Middle frontal gyrus (tissue), 1 donor: ENCODE measurements around the gene CAPZA2.
"Not testable (repeated sequence)": the region's sequence is repeated elsewhere in the genome, so short reads cannot be mapped to it uniquely, and the experiment has no call there.

ENCODE experiments used
- DNase-seq: peaks from one replicate; pipeline ENCODE4 v3.0.0-alpha.2; 2015; ENCODE audit warnings: low spot score; ENCODE audit errors: extremely low spot score

CAPZA2 gene

DNA sequence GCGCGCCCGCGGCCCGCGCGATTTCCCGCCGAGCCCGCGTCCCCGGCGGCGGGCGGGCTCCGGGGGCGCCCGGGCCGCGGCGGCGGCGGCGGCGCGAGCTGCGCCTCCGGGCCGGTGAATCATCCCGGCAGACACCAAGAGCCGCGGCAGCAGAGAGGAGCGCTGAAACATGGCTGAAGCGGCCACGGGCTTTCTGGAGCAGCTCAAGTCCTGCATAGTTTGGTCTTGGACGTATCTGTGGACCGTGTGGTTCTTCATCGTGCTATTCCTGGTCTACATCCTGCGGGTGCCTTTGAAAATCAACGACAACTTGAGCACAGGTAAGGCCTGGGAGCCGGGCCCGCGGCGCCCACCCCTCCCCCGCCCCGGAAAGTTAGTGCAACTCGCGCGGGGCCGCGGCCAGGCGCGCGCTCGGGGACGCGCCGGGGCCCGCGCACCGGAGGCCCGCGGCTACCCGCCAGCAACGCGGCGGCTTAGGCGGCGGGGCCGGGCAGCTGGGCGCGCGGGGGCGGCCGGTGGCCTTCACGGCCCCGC is 91.1 kb downstream of the CAPZA2 start, which contains the start of gene ST7:
Gene ST7, plus strand, starts transcription at position 130 of the 534 bp plus-strand sequence. Its CDS starts 40 bp downstream, at position 170.
- DNase-seq = peak; percentile 18

- DNase-seq = no peak
These were observed 91.8 kb downstream of the CAPZA2 start for GRCh38 chr7:116953906-116954838.

GRCh38 chr7:116955340-116955739 is 93.0 kb downstream of the CAPZA2 start:
- no peak for DNase-seq

DNA sequence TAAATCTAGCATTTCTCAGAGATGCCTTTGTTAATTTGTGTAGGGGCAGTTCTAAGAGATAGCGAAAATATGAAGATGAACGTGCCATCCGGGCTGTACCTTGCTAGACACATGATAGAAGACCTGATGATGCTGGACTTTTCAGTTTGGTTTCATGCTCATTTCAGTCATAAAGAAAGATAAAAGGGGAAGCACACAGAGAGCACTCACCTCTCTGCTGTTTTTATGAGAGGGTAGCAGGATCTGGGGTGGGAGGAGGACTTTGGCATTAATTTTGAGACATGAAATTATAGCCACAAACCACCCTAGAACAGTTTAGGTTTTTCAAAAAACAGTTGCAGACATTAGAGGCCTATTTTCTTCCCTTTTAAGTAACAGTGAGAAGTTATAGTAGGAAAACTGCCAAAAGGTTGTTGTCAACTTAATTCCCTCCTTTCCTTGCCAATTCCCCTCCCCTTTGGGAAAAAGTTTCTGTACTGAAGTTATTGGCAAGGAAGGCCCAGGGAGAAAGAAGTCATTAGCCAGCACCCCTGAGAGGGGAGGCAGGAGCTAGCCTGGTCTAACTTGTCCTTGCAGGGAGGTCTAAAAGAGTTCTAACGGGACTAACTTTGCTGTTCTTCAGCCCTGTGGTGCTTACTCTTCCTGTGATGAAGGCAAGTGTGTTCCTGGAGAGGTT is 93.6 kb downstream of the CAPZA2 start:
- DNase-seq = no peak

- DNase-seq = no peak
These were observed 94.1 kb downstream of the CAPZA2 start for GRCh38 chr7:116956477-116956804.

DNA sequence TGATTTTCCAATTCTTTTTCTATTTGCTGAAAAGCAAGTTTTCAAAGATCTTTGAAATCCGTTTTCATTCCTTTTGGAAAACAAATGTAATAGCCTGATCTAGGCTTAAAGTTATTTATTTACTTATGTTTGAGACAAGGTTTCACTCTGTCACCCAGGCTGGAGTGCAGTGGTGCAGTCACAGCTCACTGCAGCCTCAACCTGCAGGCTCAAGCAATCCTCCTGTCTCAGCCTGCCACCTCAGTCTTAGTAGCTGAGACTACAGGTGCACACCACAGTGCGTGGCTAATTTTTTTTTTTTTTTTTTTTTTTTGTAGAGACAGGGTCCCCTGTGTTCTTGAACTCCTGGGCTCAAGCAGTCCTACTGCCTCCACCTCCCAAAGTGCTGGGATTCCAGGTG is 95.5 kb downstream of the CAPZA2 start:
- DNase-seq = no peak

DNA sequence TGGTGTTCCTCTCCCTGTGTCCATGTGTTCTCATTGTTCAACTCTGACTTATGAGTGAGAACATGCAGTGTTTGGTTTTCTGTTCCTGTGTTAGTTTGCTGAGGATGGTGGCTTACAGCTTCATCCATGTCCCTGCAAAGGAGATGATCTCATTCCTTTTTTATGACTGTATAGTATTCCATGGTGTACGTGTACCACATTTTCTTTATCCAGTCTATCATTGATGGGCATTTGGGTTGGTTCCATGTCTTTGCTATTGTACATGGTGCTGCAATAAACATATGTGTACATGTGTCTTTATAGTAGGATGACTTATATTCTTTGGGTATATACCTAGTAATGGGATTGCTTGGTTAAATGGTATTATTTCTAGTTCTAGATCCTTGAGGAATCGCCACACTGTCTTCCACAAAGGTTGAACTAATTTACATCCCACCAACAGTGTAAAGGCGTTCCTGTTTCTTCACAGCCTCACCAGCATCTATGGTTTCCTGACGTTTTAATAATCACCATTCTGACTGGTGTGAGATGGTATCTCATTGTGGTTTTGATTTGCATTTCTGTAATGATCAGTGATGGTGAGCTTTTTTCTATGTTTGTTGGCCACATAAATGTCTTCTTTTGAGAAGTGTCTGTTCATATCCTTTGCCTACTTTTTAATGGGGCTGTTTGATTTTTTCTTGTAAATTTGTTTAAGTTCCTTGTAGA is 99.7 kb downstream of the CAPZA2 start:
- not testable (repeated sequence) for DNase-seq

GRCh38 chr7:116963234-116963633 is 100.8 kb downstream of the CAPZA2 start:
- no peak for DNase-seq

- DNase-seq = no peak
These were observed 104.2 kb downstream of the CAPZA2 start for GRCh38 chr7:116966601-116967000.

- DNase-seq = no peak
These were observed 105.0 kb downstream of the CAPZA2 start for GRCh38 chr7:116967254-116967922.

DNA sequence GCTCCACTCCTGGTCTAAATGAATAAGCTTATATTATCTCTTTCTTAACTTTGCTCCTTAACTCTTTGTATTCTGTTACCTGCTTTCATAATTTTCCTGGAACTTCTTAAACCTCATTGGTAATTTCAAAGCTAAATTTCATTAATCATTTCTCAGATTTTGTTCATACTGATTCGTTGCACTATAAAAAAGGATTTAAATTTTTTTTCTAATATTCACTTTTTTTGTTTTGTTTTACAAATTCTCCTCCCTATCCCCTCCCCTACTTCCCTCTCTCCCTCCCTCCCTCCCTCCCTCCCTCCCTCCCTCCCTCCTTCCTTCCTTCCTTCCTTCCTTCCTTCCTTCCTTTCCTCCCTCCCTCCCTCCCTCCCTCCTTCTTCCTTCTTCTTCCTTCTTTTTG is 105.6 kb downstream of the CAPZA2 start:
- no peak for DNase-seq

DNA sequence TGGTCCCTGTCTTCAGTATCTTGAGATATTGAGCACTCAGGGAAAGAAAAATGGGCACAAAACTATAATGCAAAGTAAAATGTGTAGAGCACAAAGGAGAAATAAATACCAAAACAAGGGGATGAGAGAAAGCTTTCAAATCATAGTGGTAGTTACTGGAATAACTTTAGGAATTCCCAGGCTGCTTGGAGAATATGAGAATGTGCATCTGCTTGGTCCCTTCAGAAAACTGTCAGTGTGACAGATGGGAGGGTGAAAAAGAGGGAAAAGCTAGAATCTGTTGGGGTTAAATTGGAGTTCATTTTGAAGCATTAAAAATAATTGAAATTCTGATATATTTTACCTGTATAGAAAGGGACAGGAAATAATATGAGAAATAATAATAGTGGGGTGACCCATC is 106.2 kb downstream of the CAPZA2 start:
- no peak for DNase-seq

DNA sequence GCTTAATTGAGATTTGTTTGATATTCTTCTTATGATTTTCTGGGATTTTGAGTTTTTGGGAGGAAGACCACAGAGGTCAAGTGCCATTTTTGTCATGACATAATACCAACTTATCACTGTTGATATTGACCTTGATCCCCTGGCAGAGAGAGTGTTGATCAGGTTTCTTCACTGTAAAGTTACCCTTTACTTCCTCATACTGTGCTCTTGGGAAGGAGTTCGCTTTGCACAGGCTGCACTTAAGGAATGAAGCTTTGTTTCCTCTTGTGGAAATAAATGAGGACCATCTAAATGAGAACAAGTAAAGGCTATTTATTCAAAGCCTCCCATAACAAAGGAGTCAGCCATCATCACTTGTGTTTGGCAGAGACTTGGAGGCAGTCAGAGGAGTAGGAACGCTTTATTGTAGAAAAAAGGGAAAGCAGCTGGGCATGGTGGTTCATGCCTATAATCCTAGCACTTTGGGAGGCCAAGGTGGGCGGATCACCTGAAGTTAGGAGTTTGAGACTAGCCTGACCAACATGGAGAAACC is 107.0 kb downstream of the CAPZA2 start:
- no peak for DNase-seq

DNA sequence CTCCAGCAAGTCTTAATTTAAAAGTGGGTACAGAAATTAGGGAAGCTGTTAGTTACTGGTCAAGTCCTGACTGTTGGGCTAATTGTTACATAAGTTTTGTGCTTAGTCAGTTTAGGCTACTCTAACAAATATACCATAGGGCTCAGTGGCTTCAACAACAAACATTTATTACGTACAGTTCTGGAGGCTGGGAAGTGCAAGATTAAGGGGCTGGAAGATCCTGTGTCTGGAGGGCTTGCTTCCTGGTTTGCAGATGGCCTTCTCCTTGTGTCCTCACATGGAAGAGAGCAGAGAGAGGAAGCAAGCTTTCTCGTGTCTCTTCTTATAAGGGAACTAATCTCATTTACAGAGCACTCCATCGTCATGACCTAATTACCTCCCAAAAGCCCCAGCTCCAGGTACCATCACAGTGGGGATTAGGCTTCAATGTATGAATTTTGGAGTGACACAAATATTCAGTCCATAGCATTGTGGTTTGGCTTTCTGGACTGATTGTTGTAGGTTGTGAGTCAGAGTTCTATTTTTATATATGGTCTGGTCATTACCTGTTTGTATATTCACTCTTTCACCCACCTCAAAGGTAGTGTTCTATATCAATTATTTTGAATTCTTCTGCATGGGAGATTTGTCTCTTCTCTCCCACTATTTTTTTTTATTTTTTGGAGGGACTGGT is 108.0 kb downstream of the CAPZA2 start:
- DNase-seq = no peak

GRCh38 chr7:116971153-116971552 is 108.8 kb downstream of the CAPZA2 start:
- DNase-seq = not testable (repeated sequence)
